HG03439 (cell line): ENCODE measurements around the gene CPVL.

Experiments used
- ATAC-seq: cut with Tn5 transposase; IDR thresholded peaks from one replicate; pipeline ENCODE4 v1.9.1; 2021; ENCODE audit warnings: mild to moderate bottlenecking, moderate library complexity; ENCODE audit not compliant: unreplicated experiment

Gene CPVL

DNA sequence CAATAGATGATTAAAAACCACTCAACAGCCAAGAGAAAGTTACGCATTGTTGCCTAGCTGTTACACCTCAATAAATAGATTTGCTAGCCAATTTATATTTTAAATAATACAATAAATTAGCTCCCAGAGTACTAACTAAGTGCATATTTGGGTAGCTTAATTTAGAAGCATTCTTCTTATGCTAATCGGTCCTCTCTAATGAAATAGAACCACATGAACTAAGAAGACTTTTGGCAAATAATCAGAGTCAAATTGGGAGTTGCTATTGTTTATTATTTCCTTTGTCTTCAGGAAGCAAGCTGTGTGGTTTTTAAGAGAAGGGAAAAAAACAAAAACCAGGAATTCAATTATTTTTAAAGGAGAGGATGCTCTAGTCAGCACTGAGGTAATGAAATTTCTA is 139.2 kb downstream of the CPVL start:
- ATAC-seq, result no peak

DNA sequence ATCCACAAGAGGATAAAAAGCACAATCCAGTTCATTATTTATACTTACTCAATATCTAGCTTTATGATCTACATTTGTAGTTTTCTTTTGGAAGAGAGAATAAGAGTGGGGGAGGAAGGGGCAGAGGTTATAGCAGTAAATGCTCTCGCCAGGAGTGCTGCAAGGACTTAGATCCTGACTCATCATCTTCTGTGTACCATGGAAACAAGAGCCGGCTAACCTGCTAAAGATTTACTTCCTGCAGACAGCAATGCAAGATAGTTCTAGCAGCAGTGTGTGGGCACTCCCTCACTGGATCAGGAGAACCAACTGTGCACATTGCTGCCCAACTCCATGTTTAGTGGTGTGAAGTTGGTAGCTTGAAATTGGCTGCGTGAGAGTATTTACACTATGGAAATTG is 140.5 kb downstream of the CPVL start:
- no peak for ATAC-seq

DNA sequence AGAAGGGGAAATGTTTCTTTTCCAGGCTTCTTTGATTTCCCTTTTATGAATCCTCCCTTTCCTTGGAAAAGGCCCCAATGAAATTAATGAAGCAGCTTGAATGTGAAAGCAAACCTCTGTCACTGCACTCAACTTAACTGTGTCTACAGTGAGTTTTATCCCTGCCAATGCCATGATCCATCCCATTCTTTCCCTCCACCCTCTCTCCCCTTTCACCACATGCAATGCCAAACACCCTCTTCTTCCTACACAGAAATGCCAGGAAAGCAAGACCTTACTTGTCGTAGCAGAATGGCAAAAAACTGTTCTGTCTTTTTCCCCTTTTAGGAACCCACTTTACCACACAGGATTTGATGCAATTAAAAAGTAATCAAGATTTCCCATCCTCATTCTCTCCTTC is 140.9 kb downstream of the CPVL start:
- no peak for ATAC-seq

DNA sequence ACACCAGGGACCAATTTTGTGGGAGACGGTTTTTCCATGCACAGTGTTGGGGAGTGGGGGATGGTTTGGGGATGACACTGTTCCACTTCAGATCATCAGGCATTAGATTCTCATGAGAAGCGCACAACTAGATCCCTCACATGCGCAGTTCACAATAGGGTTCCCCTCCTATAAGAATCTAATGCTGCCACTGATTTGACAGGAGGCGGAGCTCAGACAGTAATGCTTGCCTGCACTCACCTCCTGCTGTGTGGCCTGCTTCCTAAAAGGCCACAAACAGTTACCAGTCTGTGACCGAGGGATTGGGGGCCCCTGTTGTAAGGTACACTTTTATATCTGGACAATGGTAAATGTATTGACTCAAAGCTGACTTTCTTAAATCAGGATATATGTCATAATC is 142.6 kb downstream of the CPVL start:
- ATAC-seq, result no peak

DNA sequence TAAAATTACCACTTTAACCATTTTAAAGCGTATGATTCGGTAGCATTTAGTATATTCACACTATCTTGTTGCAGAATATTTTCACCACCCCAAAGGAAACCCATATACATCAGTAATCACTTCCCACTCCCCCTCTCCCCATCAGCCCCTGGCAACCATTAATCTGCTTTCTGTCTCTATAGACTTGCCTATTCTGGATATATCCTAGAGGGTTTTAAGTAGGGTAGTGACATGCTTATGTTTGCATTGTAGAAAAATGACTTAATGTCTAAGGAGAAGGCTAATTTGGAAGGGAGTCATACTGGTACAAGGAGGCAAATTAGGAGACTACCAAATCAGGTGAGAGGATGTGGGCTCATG is 145.6 kb downstream of the CPVL start:
- no peak for ATAC-seq

DNA sequence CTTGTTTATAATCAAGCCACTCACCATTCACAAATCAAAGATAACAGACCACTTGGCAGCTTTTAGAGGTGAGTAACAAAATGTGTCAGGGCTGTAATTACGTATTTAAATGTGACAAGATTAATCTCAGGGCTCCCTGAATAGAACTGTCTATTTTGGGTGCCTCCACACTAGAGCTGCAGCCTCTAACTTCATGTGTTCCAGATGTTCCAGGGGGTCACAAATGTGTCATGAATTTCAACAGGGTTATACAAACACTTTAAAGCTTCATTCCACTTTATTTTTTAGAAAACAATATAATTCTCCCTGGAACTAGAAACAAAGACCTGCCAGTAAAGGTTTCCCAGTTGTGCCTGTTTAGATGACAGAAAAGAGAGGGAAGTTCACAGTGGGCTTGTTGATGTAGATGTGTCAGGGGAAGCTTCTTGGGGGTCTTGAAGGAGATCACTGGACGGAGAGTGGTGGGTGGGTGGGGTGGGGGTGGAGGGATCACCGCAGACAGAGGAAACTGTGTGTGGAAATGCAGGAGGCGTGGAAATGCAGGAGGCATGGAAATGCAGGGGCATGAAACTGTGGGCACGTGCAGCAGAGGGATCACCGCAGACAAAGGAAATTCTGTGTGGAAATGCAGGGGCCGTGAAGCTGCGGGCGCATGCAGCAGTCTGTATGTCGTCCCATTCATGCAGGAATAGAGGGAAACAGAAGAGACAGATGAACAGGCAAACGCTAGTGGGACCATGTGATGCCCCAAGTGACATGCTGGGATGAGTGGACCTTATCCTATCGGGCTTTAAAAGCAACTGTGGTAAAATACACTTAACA is 146.2 kb downstream of the CPVL start:
- ATAC-seq, result no peak

DNA sequence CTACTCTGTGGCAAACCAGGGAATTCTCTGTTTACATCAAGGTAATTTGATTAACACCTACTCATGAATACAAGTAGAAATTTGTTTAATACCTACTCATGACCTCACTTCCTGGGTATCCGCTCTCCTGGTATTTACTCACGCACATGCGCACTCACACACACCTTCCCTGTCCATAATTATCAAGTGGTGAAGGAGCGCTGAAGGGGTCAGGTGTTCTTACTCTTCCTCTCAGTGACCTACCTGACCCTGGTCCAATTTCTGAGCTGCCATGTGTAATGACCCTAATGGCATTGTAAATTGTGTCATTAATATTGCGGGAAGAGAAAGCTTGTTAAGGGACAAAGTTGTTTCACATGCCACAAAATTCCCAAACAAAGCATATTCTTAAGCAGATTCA is 146.9 kb downstream of the CPVL start:
- ATAC-seq, result no peak

DNA sequence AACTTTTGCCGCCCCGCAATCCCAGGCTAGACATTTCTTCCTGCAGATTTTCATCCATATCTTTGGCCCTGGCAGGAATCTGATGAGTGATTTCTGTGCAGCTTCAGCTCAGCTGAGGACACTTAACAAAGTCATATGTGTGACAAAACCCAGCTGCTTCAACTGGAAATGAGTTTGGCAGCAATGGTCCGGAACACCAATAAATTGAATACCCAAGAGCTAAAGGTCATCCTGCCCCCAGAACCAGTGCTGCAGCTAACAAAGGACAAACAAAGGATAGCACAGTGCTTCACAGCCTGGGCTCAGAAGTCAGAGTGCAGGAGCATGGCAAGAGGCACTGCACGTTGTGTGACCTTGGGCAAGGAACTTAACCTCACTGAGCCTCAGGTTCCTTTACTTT is 148.2 kb downstream of the CPVL start:
- ATAC-seq, result no peak

DNA sequence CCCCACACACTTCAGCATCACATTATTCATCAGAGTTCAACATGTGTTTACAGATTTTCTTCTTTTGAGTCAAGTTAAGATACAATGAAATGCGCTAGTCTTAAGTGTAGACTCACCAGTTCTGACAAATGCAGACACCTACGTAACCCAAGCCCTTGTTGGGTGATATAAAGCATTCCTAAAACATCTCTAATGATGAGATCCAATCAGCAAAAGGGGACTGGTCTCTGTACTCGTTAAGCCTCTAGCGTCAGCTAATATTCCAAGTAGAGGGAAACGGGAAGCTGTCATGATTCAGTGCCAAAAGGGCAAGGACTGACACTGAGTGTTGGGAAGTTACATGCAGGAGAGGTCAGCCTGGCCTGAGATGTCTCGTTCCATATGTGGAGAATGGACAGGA is 149.5 kb downstream of the CPVL start:
- no peak for ATAC-seq

DNA sequence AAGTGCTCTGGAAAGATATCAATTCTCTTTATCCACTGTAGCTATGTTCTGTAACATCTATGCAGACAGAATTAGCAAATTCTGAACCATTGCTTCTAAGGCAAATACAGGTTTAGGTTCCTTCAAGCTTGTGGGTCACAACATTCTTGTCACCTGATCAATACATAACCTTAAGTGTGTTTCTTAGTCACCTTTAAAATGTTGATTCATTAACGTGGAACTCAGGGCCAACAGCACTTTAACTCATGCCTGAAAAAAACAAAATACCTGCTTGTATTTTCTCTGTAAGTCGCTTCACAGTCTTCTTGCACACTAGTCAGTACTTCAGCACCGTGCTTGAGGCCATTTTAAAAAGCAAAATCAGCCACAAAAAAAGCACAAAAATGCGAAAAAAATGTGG is 153.0 kb downstream of the CPVL start:
- no peak for ATAC-seq

DNA sequence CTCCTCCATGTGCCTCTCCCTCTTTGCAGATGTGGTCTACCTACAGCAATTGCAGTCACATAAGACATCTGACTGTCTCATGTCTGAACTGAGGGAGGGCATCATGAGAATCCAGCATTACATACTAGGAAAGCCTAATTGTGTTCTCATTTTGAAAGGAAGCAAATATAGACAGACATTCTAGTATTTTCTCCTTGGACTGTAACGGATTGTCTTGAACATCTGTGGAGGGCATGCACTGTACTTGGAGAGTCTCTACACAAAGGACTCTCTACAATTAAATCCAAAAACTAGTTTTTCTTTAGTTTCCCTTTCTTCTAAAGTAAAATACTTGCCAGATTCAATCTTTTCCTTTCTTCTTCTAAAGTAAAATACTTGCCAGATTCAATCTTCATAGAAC is 153.5 kb downstream of the CPVL start:
- no peak for ATAC-seq

DNA sequence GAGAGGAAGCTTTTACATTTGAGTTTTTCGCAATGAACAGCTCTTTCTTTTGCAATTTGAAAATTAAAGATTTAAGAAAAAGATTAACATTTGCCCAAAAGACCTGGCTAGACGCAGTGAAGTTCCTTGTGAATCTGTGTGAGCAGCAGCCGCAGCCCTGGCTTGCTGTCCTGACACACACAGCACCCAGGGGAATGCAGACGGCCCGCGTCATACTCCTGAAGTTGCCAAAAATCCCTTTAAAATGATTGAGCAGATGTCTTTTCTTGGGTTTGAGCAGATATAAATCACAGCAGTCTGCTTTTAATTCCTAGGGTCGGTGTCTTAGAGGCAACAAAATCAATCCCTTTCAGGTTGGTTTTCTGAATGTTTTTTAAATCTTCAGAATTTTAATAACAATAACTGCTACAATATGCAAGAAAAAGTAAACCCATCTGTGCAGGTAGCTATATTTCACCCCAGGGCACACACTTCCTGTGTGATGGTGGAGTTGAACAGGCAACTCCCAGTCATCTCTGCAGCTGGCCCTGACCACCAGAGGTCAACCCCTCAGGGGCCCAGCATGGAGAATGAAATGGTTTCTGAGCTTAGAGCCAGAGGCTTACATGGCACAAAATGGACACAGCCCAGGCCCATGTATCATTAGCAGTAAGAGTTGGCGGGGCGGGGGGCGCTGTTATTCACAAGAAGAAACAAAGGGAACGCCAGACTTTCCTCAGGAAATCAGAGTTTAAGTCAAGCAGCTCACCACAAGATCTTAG is 156.0 kb downstream of the CPVL start:
- no peak for ATAC-seq

DNA sequence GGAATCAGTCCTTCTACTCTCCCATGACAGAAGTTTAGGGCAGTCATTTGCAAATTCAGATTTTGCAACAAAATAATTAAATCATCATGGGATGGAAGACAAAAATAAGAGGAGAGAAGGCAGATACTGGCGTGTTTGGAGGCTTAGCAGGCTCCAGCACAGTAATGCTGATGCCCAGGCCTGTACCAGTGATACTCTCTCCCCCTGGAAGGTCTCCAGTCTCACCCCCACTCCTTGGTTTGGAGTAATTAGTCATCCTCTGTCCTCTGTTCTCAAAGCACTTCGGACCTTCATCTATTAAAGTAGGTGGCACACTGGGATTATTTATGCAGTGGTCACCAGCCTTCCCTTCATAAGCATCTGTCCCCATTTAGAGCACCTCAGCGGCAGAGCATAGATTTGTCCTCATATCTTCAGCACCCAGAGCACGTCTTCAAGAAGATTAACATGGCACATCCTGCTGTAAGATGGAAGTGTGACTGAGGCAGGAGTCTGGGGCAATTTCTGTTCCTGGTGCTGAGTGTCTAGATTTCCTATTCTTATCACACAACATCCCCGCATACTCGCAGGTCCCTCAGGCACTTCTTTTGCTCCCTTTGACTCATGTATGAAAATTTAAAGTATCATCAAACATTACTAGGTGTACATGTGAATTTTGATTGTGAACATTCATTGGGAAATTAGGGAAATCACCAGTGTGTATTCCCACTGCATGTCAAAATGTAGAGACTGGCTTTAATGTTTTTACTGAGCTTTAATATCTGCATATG is 156.9 kb downstream of the CPVL start:
- ATAC-seq, result no peak

DNA sequence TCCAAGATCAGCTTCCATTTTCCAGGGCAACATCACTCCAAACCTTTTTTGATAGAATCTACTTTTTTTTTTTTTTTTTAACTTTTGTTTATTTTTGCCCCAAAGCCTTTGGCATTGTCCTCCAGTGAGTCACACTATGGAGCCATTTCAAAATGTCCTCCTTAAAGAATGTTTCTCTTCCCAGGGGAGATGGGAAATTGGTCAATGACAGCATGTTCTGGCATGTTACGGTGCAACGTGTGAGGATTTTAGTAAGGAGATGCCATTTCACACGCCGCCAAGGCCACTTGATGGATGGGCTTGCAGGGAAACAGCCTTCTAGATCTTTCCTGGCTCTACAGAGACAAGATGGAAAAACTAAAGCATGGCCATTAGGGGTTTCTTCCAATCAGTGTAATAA is 157.5 kb downstream of the CPVL start:
- ATAC-seq, result no peak

DNA sequence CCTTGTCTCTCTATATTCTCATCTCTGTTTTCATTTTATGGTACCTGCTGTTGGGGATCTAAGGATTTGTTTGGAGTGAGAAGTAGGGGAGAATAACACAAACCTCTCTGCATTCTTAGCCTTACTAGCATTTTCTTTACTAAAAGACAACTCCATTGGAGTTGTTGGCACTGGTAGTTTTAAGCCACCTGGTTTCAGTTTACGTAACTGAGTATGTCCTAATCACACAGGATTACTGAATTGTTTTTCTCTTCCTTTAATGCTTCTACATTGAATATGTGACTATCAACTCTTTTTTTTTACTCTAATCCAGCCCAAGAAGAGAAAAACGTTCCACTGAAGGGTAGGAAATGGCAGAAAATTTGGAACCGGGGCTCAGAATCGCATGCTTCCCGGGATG is 158.2 kb downstream of the CPVL start:
- ATAC-seq, result no peak

DNA sequence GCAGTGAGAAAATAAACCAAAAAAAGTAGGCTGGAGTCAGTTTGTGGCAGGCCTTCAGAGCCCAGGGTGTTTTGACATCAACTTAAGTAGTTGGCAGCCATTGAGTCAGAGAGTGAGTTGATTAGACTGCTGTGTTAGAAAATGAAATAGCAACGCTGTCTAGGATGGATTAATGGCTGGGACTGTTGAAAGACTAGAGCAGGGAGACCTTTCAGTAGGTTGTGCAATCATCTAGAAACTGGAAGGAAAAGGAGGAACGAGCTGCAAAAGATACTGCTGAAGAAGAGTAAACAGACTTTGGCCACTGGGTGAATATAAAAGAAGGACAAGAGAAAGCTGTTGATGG is 159.6 kb downstream of the CPVL start:
- ATAC-seq, result no peak

DNA sequence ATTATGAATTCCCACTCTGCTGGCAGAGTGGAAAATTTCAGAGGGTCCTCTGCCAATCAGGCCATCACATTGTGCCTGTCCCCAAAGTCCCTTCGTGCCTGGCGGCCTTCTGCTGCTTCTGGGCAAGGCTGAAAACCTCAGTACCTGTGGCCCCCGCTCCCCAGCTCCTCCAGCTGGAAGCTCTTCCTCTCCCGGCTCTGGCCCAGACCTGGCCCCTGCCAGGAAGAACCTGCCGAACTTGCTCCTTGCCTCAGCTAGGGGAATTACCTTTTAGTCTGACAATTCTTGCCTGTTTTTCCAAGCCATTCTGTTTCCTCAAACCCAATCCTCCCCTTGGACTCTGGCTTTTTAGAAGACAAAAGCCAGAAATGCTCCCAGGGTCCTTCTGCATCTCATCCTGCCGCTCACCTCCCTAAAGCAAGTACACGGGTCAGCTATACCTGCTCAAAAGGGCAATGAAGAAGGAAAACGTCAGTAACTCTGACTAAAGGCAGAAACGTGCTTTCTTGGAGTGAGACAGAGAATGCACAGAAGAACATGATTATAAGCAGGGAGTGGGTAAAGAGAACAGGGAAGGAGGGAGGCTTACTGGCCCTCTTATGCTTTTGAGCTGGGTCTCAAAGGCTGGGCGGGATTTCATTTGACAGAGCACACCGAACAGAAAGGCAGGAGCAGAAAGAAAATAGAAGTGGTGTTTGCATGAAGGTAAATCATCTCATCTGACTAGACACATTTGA is 160.1 kb downstream of the CPVL start:
- ATAC-seq, result no peak

DNA sequence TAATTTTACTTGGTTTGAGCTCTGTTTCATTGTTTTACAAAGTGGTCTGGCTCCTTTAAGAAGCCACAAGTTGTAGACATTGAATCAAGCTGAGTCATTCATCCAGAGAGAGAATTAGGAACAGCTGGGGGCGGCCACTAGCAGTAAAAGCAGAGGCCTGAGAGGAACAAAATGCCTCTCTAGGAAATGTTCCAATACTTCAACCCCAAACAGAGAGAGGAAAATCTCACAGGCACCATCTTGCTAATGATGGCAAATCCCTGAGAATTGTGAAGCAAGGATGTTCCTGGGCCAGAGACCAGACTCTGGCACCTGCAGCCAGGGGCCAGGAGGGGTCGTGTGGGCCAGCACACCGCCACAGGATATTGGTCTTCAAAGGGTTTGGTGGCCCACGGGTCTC is 161.7 kb downstream of the CPVL start:
- ATAC-seq, result no peak

DNA sequence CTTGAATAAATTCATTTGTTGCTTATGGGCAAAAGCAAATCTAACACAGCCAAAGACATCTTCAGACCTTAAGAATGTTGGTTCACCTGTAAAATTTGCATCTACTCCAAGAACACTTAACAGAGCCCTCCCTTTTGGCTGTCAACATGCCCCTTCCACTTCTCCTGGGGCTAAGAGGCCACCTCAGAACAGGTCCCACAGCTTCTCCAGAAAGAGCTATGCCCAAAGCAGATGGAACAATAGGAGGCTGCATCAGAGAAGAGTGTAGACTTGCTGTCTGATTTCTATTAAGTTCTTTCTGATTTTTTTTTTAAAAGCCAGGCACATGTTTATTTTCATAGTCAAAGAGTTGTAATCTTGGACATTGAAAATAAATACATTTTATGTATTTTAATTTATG is 162.1 kb downstream of the CPVL start:
- ATAC-seq, result no peak

DNA sequence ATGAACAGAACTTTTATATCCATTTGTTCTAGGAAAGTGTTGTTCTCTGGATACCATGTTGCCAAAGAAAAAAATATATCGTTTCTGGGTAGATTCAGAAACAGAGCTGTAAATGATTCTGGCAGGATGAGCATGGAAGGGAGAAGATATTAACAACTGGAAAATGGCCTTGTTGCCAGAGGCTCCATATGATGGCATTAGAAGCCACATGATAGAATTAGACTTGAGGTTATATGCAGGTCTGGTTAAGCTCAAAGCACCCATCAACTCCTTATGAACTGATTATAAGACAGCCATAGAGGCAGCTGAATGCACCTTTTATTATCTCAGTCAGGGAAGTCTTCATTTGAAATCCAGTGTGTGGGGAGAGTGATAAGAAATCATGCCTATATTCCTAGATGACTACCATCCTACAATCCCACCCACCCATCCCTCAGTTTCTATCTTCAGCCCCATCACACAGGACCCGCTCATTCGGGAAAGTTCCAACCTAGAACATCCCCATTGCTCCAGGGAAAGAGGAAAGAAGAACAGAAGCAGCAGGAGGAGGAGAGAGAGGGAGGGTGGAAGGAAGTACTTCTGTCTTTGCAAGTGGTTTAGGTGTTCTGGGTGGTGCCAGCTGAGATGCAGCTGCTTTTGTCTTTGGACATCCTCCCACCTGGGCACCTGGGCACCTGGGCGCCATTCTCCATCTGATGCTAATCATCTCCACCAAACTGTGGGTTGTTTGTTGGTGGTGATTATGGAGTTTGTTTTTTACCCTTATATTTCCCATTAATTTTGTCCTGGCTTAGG is 162.7 kb downstream of the CPVL start:
- no peak for ATAC-seq

DNA sequence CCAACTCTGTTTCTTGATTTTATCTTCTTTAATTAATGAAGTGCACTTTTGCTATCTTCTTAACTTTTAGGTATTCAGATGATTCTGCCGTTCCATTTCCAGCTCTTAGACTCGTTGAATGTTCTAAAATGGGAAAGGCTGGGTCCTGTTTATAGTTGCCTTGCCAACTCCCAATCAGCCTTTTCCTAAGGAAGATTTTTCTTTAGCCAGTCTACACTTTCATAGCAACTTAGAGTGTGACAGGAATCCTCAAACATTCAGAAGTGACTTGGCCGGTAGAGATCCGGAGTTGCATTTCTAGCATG is 165.2 kb downstream of the CPVL start:
- ATAC-seq, result no peak
